ELR (cell line): ENCODE results near the gene SLC24A4.
A peak's percentile ranks its signal among the peaks of the same experiment; 100 is the strongest.

Experiments
- DNase-seq: peaks from one replicate; pipeline ENCODE4 v3.0.0-alpha.2; 2015; ENCODE audit warnings: low read depth

The SLC24A4 gene

GRCh38 chr14:92475451-92476187 is 152.7 kb downstream of the SLC24A4 start:
- no peak for DNase-seq

- no peak for DNase-seq
Measured at GRCh38 chr14:92480856-92481255, 157.9 kb downstream of the SLC24A4 start.

- peak; percentile 60 for DNase-seq
Measured at GRCh38 chr14:92481386-92481785, 158.4 kb downstream of the SLC24A4 start.

- no peak for DNase-seq
Measured at GRCh38 chr14:92481811-92482555, 159.0 kb downstream of the SLC24A4 start.

- DNase-seq = no peak
Measured at GRCh38 chr14:92482621-92483319, 159.8 kb downstream of the SLC24A4 start.

GRCh38 chr14:92484132-92484823 is 161.3 kb downstream of the SLC24A4 start:
- no peak for DNase-seq

- no peak for DNase-seq
Measured at GRCh38 chr14:92486881-92487280, 163.9 kb downstream of the SLC24A4 start.

- DNase-seq = no peak
Measured at GRCh38 chr14:92487513-92488133, 164.7 kb downstream of the SLC24A4 start.

GRCh38 chr14:92489394-92490238 is 166.7 kb downstream of the SLC24A4 start:
- DNase-seq = no peak

- DNase-seq = no peak
Measured at GRCh38 chr14:92490239-92490959, 167.4 kb downstream of the SLC24A4 start.

- DNase-seq = no peak
Measured at GRCh38 chr14:92491782-92492181, 168.8 kb downstream of the SLC24A4 start.

GRCh38 chr14:92492258-92492657 is 169.3 kb downstream of the SLC24A4 start:
- DNase-seq = no peak

- no peak for DNase-seq
Measured at GRCh38 chr14:92493024-92493423, 170.1 kb downstream of the SLC24A4 start.

- DNase-seq = no peak
Measured at GRCh38 chr14:92493492-92493891, 170.5 kb downstream of the SLC24A4 start.

- no peak for DNase-seq
Measured at GRCh38 chr14:92494512-92494911, 171.5 kb downstream of the SLC24A4 start.

- peak; percentile 86 for DNase-seq
Measured at GRCh38 chr14:92495027-92495426, 172.1 kb downstream of the SLC24A4 start.

- DNase-seq = no peak
Measured at GRCh38 chr14:92496191-92496857, 173.4 kb downstream of the SLC24A4 start.

- no peak for DNase-seq
Measured at GRCh38 chr14:92497391-92497790, 174.4 kb downstream of the SLC24A4 start.

- DNase-seq = no peak
Measured at GRCh38 chr14:92499234-92499633, 176.3 kb downstream of the SLC24A4 start.
